ENCODE measurements around the gene PALMD.
A peak's percentile ranks its signal among the peaks of the same experiment; 100 is the strongest.

The PALMD gene, protein sequence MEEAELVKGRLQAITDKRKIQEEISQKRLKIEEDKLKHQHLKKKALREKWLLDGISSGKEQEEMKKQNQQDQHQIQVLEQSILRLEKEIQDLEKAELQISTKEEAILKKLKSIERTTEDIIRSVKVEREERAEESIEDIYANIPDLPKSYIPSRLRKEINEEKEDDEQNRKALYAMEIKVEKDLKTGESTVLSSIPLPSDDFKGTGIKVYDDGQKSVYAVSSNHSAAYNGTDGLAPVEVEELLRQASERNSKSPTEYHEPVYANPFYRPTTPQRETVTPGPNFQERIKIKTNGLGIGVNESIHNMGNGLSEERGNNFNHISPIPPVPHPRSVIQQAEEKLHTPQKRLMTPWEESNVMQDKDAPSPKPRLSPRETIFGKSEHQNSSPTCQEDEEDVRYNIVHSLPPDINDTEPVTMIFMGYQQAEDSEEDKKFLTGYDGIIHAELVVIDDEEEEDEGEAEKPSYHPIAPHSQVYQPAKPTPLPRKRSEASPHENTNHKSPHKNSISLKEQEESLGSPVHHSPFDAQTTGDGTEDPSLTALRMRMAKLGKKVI

DNA sequence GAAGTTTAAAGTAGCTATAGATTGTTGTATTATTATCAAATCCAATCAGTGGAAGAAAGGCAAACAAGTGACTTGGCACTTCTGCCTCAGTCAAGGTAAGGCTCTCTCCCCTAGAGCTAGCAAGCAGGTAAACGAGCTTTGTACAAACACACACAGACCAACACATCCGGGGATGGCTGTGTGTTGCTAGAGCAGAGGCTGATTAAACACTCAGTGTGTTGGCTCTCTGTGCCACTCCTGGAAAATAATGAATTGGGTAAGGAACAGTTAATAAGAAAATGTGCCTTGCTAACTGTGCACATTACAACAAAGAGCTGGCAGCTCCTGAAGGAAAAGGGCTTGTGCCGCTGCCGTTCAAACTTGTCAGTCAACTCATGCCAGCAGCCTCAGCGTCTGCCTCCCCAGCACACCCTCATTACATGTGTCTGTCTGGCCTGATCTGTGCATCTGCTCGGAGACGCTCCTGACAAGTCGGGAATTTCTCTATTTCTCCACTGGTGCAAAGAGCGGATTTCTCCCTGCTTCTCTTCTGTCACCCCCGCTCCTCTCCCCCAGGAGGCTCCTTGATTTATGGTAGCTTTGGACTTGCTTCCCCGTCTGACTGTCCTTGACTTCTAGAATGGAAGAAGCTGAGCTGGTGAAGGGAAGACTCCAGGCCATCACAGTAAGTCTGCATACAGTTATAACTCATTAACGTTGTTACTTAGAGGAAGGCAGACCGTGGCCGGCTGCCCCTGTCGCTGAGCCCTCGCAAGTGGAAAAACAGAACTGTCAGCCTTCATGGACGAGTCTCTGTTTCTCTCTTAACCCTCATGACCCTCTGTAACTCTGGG is at the start of gene PALMD:
Gene PALMD (plus strand): TSS at position 415 of the 833 bp plus-strand sequence. CDS start 205 bp downstream, at position 620.
- TF ChIP-seq, protein P1, sequence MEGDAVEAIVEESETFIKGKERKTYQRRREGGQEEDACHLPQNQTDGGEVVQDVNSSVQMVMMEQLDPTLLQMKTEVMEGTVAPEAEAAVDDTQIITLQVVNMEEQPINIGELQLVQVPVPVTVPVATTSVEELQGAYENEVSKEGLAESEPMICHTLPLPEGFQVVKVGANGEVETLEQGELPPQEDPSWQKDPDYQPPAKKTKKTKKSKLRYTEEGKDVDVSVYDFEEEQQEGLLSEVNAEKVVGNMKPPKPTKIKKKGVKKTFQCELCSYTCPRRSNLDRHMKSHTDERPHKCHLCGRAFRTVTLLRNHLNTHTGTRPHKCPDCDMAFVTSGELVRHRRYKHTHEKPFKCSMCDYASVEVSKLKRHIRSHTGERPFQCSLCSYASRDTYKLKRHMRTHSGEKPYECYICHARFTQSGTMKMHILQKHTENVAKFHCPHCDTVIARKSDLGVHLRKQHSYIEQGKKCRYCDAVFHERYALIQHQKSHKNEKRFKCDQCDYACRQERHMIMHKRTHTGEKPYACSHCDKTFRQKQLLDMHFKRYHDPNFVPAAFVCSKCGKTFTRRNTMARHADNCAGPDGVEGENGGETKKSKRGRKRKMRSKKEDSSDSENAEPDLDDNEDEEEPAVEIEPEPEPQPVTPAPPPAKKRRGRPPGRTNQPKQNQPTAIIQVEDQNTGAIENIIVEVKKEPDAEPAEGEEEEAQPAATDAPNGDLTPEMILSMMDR (IDR thresholded peaks at IDR 0.05; ENCODE audit: low read depth, low read length): no peak
- peak within 1 kb of the TSS; percentile 31 for H3K4me3 ChIP-seq (ENCODE audit: low read depth, low read length)
- no peak for DNase-seq (ENCODE audit: low read depth, low spot score)
- in situ Hi-C loops (cut with HindIII; ENCODE audit: low sequenced_read_pairs): no loop called here

- H3K4me3 ChIP-seq (ENCODE audit: low read depth, low read length): no peak overlapping the region
- TF ChIP-seq, protein P1 (IDR thresholded peaks at IDR 0.05; ENCODE audit: low read depth, low read length): no peak
- in situ Hi-C loops (cut with HindIII; ENCODE audit: low sequenced_read_pairs): no loop called here
- no peak for DNase-seq (ENCODE audit: low read depth, low spot score)
Observed at GRCh38 chr1:99598738-99599411, 47.0 kb upstream of the PALMD start.

- in situ Hi-C loops (cut with HindIII; ENCODE audit: low sequenced_read_pairs): no loop called here
- TF ChIP-seq, protein P1 (IDR thresholded peaks at IDR 0.05; ENCODE audit: low read depth, low read length): no peak
- H3K4me3 ChIP-seq (ENCODE audit: low read depth, low read length): no peak overlapping the region
- DNase-seq (ENCODE audit: low read depth, low spot score): peak; percentile 96
Observed at GRCh38 chr1:99599678-99600175, 46.2 kb upstream of the PALMD start.

- DNase-seq (ENCODE audit: low read depth, low spot score): peak; percentile 45
- TF ChIP-seq, protein P1 (IDR thresholded peaks at IDR 0.05; ENCODE audit: low read depth, low read length): no peak
- H3K4me3 ChIP-seq (ENCODE audit: low read depth, low read length): no peak overlapping the region
- in situ Hi-C loops (cut with HindIII; ENCODE audit: low sequenced_read_pairs): no loop called here
Observed at GRCh38 chr1:99600782-99601181, 45.1 kb upstream of the PALMD start.

DNA sequence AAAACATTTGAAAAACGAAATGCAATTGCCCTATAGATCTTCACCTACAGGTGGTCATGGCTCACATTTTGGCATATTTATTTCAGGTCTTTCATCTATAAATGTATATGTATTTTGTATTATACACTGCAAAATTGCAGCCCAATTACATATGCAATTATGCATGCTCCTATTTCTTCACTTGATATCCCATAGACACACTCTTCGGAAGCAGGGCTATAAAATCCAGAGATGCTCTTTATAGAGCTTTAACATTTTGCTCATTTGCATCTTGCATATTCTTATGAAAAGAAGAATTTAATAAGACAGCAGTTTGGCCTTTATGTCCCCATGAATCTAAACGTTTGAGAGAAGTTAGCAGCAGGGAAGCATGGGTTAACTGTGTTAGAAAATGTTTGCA is 44.7 kb upstream of the PALMD start:
- no peak overlapping the region for H3K4me3 ChIP-seq (ENCODE audit: low read depth, low read length)
- TF ChIP-seq, protein P1 (IDR thresholded peaks at IDR 0.05; ENCODE audit: low read depth, low read length): no peak
- DNase-seq (ENCODE audit: low read depth, low spot score): no peak
- in situ Hi-C loops (cut with HindIII; ENCODE audit: low sequenced_read_pairs): no loop called here
